GM19023 (cell line): ENCODE data around the gene DEGS2.
"Not testable (repeated sequence)": the region's sequence is repeated elsewhere in the genome, so short reads cannot be mapped to it uniquely, and the experiment has no call there.

ENCODE experiments used
- ATAC-seq: cut with Tn5 transposase; IDR thresholded peaks from one replicate; pipeline ENCODE4 v1.9.1; 2021; ENCODE audit warnings: mild to moderate bottlenecking, moderate library complexity; ENCODE audit not compliant: unreplicated experiment

Gene DEGS2

DNA sequence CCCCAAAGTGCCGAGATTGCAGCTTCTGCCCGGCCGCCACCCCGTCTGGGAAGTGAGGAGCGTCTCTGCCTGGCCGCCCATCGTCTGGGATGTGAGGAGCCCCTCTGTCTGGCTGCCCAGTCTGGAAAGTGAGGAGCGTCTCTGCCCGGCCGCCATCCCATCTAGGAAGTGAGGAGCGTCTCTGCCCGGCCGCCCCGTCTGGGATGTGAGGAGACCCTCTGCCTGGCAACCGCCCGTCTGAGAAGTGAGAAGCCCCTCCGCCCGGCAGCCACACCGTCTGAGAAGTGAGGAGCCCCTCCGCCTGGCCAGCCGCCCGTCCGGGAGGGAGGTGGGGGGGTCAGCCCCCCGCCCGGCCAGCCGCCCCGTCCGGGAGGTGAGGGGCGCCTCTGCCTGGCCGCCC lies 21.2 kb upstream of the DEGS2 start:
- not testable (repeated sequence) for ATAC-seq

DNA sequence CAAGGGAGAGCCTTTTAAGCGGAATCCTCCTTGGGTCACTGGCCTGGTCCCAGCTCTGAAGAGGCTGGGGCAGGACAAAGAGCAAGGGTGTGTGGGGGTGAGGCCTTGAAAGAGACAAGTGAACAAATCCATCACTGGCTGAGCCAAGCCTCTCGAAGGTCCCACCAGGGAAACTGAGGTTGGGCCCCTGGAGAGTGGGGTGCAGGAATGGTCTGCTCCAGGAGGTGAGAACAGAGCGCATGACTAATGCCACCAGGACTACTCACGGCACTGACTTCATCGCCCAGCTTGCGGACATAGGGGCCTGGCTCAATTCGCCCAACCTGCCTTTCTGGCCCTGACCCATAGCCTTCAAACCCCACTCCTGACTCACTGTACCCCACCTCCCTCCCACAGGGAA lies 19.2 kb upstream of the DEGS2 start:
- ATAC-seq = no peak

DNA sequence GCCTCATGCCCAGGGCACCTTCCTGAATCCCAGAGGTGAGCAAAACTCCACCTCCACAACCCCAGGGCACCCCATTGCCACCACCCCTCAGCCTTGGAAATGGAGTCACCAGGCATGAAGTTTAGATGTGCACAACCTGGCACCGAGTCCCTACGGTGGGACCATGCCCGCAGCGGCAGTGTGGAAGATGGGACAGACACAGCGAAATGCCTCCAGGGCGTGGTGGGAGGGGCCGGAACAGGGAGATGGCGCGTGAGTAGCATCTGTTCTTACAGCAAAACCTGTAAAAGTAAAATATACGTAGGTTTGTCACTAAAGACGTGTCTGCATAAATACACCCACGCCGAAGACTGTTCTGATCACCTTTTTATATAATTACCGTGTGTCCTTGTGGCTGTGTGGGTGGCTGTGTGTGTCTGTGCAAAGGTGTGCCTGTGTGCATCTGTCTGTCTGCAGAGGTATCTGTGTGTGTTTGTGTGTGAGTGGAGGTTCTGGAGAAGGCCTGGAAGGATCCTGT lies 17.4 kb upstream of the DEGS2 start:
- ATAC-seq = no peak

DNA sequence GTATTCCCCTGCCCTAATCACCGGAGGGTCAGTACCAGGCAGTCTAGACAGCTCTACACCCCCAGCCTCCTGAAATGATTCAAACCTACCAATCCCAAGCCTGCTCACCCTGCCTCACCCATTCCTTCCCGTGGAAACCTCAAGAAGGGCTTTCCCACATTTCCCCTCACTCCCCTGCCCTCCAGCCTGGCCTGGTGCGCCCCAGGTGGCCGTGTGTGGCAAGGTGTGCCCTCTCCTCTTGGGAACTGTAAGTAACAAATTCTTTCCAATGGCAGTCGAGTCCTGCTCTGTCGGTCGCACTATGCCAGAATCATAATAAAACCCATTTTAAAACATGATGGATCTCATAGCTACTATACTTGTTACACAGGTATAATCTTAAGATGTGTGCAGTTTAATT lies 13.9 kb upstream of the DEGS2 start:
- no peak for ATAC-seq

DNA sequence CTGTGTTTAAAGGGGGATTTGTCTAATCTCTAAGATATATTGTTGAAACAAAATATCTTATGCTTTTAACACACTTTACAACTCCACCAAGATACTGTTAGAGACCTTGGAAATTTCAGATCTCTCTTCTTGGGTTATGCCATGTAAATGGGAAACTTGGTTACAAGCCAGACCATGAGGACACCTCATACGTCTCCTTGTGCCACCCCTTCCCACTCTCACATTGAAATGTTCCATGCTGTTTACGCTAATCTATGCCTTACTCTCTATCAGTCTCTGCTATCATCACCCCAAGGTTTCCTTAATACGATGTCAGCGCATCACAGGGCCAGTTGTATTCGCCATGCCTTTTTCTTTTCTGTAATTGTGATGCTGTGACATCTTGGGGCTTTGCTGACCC lies 13.4 kb upstream of the DEGS2 start:
- ATAC-seq = no peak

DNA sequence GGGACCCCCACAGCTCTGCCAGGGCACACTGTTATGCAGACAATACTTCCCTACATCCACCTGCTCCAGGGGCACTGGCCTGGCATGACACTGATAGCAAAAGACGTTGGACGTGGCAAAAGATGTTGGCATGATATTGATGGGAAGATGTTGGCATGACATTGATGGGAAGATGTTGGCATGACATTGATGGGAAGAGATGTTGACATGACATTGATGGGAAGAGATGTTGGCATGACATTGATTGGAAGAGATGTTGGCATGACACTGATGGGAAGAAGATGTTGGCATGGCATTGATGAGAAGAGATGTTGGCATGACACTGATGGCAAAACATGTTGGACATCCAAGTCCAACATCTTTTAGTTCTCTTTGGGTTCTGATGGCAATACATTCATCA lies 11.4 kb upstream of the DEGS2 start:
- ATAC-seq = no peak

DNA sequence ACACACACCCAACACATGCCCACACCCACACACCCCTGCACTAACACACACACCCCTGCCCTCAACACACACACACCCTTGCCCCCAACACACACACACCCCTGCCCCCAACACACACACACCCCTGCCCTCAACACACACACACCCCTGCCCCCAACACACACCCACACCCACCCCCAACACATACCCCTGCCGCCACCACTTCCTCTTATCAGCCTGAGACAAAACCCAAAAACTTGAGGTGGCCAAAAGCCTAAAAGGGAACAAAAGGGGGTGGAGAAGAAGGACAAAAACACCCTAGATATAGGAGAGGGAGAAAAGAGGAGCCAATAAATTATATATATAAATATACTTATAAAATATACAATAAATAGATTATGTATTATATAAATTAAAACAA lies 9.1 kb upstream of the DEGS2 start:
- no peak for ATAC-seq

DNA sequence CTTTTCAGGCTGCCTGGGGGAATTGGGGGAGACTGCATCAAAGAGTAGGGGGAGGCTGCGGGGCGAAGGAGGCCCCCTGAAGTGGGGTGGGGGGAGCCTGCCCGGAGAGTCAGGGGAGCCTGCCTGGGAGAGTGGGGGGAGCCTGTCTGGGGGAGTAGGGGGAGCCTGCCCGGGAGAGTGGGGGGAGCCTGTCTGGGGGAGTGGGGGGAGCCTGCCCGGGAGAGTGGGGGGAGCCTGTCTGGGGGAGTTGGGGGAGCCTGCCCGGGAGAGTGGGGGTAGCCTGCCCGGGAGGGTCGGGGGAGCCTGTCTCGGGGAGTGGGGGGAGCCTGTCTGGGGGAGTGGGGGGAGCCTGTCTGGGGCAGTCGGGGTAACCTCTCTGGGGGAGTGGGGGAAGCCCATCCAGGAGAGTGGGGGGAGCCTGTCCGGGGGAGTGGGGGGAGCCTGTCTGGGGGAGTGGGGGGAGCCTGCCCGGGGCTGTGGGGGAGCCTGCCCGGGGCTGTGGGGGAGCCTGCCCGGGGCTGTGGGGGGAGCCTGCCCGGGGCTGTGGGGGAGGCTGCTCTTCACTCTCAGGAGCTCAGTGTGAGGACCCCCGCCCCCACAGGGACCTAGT lies 6.5 kb upstream of the DEGS2 start:
- no peak for ATAC-seq

DNA sequence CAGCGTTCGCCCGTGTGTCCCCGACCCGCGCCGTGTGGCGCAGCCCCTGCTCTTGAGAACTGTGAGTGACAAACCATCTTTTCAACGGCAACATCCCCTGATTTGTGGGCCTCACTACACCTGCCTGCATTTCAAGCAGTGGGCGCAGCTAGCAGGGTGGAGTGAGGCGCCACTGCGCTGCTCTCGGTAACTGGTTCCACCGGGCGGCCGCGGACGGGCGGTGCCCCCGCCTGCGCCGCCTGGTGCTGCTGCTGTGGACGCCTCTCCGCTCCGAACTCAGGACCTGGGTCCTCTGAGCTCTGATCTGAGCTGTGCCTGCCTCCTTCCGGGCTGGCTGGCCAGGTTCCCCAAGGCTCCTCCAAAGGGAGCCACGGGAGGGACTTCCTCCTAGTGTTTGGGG lies 5.9 kb upstream of the DEGS2 start:
- no peak for ATAC-seq

DNA sequence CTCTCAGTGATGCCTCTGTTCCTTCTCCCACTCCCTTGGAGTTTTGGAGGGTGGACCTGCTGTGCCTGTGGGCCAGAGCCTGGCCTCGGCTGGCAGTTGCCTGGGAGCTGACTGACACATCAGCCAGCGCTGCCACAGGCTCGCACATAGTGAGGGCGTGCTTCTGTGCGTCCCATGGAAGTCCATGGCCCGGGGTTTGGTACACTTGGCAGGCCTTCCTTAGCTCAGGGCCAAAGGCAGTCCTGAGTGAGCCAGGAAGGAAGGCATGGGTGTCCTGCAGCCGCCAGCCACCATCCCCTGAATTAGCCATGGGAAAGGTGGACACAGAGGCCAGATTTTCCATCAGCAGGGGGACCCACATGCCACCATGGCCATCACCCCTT lies 1.1 kb upstream of the DEGS2 start:
- ATAC-seq = no peak

DNA sequence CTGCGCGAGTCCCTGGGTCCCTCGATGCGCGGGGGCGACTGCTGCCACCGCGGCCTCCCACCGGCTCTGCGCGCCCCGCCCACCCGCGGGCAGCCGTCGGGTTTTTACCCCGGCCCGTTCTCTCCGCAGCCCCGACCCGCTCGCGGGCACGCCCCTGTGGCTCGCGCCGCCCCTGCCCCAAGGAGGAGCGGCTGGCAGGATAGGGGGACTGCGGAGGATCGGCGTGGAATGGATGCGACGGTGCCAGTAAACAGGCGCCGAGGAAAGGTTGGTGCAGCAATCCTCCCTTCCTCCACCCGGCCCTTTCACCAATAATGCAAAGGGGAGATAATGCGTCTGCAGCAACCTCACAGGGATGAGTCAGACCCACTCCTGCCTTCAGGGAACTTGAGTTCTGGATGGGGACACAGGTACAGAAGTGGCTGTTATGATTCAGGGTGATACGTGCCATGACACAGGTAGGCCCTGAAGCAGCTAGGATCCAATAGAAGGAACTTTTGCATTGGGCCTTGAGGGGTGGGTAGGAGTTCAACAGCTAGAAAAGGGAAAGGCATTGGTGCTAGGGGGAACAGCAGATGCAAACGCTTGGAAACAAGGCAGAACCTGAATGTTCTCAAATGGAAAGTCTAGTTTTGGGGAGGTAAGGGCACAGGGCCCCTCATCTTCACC lies 554 bp upstream of the DEGS2 start:
- peak; percentile 21 for ATAC-seq

DNA sequence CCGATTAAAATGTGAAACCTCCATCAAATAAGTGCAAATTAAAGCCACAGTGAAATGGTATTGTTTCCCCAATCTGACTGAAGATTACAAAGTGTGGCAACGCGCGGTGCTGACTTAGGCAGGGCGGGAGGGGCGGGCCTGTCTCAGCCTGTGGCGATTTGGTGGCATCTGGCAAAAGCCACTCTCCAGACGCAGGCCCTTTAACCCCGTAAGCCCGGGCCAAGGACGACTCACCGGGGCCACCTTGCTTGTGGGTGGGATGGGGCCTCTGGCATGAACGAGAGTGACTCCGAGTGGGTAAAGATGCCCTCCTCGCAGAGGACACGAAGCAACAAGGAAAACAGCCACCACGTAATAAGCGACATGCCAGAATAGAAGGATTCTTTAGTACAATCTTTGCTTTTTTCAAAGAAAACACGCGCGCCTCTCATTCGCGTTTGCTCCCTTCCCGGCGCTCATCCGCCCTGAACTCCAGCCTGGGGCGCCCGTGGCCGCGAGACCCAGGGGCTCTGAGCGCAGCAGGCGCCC lies 815 bp downstream of the DEGS2 start:
- ATAC-seq = no peak

DNA sequence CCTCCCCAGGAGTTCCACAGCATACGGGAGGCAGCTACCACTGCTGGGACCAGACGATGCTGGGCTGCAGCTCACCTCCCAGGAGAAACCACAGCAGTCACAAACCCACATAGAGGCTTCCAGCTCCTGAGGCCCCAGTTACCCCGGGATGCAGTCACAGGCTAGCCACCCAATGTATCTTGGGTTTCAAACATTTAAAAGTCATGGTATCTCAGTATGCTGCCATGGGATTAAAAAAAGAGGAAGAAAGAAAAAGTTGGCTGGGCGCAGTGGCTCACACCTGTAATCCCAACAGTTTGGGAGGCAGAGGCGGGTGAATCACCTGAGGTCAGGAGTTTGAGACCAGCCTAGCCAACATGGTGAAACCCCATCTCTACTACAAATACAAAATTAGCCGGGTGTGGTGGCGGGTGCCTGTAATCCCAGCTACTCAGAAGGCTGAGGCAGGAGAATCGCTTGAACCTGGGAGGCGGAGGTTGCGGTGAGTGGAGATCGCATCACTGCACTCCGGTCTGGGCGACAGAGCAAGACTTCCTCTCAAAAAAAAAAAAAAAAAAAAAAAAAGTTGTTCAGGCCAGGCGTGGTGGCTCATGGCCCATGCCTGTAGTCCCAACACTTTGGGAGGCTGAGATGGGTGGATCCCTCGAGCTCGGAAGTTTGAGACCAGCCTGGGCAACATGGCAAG lies 1.8 kb downstream of the DEGS2 start:
- ATAC-seq = not testable (repeated sequence)

DNA sequence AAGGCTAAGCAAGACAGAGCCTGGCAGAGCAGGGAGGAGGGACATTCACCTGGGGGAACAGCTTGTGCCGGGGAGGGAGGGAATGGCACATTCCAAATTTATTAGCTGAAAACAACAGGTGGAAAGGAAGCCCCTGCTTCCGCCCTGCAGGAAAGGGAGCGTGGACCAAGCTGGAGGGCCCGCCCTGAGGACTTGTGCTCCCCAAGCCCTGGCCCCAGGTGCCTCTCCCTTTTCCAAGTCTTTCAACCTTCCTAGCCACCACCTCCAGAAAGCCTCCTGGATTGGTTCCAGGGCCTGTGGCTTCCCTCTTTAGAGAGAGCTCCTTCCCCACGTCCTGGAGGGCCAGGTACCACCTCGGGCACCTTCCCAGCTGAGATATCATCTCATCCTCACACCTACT lies 2.7 kb downstream of the DEGS2 start:
- no peak for ATAC-seq

DNA sequence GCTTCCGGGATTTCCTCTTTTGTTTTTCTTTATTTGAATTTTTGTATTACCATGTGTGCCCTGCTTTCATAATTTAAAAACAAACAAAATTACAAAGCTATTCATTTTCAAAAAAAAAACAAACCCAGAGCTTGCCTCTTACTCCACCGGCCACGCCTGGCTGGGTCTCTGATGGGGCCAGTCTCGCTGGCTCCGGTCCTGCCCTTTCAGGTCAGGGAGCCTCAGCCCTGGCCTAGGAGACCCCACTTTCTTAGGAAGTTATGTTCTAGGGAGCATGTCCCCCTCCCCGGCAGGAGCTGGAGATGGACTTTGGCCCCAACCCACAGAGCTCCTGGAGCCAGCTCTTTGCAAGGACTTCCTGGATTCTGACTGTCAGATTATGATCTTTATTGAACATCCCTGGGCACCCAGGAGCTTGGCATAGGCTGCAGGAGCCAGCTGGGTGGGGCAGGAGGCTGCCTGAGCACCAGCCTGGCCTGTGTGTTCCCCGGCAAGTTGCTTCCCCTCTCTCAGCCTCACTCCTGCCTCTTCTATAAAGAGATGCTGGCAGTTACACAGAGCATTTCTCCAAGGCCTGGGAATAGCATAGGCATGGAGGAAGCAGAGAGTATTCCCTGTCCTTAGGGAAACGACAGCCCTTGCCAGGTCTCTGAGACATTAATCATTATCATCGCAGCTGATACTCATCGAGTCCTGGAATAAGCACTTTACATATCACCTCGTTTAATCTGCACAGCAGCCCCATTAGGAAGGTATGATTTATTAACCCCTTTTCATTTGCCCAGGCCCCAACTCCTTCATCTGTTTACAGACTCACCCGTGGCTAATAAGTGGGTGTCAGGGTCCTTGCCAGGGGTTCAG lies 3.5 kb downstream of the DEGS2 start:
- ATAC-seq = no peak

DNA sequence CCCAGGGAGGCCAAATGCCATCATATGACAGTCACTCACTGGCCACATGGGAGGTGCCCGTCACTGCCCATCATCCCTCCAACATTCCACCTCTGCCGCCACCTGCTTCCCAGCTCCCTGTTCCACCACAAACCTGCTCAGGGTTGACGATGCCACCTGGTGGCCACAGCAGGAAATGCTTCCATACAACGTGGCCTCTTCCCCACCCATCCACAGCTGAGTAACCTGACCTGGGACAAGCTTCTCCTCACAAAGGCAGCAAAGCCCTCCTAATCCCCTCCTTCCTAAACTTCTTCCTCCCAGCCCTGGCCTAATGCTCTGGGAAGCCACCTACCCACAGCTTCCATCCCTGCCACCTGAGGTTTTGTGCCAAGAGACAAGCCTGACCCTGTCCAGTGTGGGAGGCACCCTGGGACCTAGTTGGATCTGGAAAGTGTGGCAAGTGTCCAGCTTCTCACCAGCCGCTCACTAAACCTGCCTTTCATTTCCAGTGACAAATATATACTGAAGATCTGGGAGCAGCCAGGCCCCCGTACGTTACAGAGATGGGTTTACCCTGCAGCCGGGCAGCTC lies 4.3 kb downstream of the DEGS2 start:
- no peak for ATAC-seq

DNA sequence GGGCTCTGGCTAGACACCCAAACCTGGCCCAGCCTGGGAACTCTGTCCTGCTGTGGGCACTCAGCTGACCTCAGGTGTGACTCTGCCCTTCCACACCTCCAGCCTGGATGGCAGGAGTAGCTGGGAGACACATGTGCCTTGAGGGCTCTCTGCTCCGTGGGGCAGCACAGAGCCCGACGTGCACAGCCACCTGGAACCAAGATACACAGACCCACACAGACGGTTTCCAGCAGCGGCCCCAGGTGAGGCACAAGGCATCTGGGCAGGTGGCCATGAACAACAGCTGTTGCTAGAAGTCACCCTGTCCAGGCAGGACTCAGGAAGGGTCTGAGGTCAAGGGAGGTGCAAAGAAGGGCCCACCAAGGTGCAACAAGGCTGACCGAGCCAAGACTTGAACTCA lies 5.9 kb downstream of the DEGS2 start:
- no peak for ATAC-seq

DNA sequence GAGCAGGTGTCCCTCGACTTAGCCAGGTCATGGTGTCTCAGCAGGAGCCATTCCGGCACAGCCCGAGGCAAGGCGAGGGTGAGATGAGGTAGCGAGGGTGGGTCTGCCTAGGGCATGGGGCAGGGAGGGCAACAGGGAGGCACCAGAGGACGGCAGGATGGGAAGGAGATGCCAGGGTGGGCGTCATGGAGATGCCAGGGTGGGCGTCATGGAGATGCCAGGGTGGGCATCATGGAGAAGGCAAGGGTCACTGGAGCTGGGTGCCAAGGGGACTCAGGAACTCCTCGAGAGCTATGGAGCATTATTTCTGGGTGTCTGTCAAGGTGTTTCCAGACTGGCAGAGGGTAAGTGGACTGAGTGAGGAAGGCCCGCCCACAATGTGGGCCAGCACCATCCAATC lies 7.4 kb downstream of the DEGS2 start:
- ATAC-seq = no peak

DNA sequence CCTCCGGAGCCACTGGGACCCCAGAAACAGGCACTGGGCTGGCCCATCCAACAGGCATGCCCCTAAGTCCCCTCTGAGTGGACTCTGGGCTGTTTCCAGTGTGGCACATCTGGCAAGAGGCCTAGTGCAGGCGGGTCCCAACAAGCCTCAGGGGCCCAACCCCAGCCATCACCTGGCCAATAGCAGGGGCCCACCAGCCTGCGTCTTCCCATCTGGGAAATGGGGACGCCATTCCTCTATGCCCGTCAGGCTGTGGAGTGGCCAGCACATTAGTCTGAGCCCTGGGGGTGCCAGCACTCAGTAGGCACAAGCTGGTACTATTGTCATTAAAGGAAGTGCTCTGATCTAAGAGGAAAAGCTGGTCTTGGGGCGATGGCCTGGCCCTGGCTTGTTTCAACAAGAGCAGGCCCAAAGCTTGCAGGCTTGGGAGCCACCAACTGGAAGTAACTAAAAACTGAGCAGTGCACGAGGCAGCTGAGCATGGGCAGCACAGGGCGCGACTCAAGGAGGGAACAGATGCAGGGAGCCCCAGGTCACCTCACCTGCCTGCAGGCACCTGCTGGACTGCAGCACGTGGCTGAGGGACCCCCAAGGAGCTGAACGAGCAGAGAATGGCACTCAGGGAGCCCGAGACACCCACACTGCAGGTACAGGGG lies 8.4 kb downstream of the DEGS2 start:
- ATAC-seq = no peak
